NCI-H748 treated with DMSO at 0.1 percent for 48 hours (cell line): ENCODE results near the gene C1QTNF9.
"Not testable (repeated sequence)": the region's sequence is repeated elsewhere in the genome, so short reads cannot be mapped to it uniquely, and the experiment has no call there.

ENCODE experiments used
- DNase-seq: peaks from one replicate; lab custom pipeline; 2025; lab: John Stamatoyannopoulos, UW

The C1QTNF9 gene

DNA sequence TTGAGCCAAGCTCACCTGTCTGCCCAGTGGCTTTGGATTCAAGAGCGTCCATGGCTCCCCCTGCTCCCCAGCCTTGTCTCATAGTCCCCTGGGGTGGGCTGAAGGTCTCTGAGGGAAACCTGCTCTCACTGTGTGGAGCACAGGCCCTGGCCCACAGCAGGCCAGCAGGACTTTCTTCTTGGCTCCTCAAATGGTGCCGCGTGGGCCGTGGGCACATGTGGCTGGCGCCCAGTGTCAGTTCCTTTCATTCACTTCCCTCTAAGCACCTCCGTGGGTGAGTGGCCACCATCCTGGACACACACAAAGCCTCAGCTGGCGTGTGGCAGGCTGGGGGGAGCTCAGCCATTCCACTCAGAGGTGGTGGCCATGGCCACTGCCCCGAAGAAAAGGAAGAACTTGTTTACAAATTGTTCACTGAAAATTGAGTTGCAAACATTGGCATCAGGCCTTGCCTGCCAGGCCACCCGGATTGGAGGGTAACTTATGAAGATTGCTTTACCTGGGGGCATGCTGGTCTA is 53.1 kb downstream of the C1QTNF9 start:
- no peak for DNase-seq

GRCh38 chr13:24365191-24365590 is 55.8 kb downstream of the C1QTNF9 start:
- no peak for DNase-seq

GRCh38 chr13:24366315-24366714 is 56.9 kb downstream of the C1QTNF9 start:
- peak; percentile 36 for DNase-seq

DNA sequence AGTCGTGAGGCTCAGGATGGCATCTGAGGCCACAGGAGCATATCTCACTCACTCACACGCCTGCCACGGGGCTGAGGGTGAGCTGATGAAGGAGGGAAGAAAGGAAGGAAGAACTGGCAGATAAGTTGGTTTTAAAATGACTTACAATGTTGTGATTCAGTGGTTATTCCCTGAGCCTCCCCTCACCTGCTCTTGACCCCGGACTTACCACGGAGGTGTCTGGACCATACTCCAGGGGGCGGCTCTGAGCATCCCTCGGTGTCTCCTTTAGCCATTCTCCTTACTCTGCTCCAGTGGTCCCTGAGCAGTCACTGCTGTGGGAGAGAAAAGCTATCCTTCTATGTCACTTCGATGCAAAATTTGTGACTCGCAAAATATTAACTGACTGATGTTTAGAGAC is 61.9 kb downstream of the C1QTNF9 start:
- DNase-seq, result not testable (repeated sequence)
